NCI-H345 treated with DMSO at 0.1 percent for 48 hours (cell line): ENCODE data around the gene ALS2CL.
"Not testable (repeated sequence)": the region's sequence is repeated elsewhere in the genome, so short reads cannot be mapped to it uniquely, and the experiment has no call there.

Source experiments
- DNase-seq: peaks from one replicate; lab custom pipeline; 2025; ENCODE audit not compliant: unreplicated experiment; lab: John Stamatoyannopoulos, UW

The ALS2CL gene

DNA sequence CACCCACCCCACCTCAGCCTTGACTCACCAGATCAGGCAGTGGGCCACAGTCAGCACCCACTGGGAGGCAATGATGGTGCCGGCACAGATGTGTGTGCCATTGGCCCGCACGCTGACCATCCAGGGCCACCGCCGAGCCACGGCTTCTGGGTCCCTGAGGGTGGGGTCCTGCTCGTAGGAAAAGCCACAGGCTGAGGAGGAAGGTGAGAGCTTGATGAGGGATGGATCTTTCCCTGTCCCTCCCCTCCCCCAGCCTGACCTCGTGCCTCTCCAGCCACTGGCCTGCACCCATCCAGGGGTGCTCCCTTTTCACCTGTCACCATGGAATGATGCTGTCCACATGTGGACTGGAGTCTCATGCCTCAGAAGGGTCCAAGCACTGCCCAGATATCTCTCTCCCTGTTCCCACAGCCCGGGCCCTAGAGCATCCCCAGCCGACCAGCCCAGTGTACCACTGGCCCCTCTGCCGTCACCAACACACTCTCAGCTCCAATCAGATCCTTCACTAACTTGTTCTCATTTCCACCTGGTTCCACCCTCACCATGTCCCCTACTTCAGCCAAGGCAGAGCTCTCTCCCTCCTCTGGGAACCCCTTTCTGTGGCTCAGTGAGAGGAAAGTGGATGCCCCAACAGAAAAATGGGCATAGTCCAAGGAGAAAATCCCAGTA, 22.2 kb upstream of the ALS2CL start:
- no peak for DNase-seq

DNA sequence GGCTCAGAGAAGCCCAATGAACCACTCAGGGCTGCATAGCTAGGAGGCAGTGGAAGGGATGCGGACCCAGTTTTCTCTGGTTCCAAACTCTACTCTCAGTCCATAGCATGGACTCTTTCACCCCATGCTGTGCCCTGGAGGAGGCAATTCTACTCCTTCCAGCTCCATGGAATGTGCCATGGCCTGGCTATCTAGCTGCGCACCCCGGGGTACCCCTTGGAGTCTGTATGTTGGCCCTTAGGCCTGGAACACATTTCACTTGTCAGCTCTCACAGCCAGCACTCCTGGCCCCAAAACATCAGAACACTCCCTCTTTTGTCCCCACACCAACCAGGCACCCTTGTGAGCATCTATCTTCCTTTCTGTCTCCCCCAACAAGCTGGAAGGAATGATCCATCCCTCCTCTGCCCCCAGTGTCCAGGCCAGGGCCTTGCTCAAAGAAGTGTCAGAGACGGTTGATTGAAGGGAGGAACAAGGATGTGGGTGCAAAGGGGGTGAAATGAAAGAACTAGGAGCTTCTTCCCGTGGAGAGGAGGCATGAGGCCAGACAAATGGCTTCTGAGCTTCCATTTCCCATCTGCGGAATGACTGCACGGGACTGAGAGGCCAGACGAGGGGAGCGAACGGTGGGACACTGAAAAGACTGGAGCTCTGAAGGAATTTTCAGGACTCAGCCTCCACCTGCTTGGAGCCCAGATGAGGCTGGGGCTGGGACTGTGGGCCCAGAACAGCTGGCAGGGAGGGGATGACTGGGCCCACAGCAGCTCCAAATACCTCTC, 21.4 kb upstream of the ALS2CL start:
- no peak for DNase-seq

DNA sequence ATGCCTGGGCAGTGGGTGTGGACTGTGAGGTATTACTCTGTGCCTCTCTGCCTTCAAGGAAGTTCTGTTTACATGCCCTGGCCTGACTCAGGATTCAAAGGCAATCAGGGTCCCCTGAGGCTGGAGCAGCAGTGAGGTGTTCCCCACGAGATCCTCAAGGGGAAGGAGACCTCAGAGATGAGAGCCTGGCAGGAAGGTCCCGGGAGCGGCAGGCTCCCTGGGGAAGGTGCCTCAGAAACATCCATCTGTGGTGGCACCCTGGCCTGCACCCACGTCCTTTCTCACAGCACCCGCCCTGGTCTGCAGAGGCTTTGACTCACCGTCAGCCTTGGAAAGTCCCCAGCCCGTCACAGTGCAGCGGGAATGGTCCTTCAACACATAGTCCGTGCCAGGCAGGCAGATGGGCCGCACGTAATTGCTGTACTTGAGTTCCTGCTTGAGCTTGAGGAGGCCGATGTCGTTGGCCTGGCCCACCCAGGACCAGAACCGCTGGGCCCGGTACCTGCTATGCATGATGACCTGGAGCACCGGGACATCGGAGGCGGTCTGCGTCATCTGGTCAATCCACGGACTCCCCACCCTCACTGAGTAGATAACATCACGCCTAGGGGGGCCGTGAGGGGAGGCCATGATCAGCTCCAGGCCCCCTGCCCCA, 20.5 kb upstream of the ALS2CL start:
- no peak for DNase-seq

DNA sequence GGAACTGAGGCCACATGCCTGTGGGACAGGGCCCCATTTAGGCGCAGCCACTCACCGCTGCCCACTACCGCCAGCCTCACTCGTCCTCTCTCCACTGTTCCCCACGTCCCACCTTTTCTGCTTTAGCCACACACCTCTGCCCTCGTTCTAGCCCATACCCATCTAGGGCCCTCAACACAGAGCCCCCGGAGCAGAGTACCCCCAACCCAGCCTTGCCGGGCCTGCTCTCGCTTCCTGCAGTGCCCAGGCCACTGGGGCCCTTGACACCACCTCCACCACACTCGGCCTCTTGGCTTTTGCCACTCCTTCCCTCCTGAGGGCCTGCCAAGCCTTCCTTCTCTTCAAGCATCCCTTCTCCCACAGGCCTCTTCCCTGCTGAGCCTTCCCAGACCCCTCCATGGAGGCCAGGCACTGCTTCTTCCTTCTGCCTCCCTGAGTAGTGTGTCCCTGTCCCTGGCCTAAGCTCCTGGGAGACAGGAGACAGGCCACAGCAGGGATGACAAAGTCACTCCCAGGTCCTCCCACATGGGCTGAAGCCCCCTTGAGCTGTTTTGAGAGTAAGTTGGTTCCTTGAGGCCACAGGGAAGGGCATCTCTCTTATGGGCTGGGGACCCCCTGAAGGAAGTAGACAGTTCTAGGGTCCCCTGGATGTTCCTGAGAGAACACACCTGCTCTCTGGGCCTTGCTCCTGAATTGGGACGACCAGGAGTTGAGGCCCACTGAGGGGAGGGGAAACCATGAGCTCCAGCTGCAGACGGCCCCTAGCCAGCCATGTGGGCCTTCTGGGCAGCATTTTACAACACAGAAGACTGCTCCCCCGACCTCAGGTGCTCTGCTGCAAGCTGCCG, 19.8 kb upstream of the ALS2CL start:
- no peak for DNase-seq

DNA sequence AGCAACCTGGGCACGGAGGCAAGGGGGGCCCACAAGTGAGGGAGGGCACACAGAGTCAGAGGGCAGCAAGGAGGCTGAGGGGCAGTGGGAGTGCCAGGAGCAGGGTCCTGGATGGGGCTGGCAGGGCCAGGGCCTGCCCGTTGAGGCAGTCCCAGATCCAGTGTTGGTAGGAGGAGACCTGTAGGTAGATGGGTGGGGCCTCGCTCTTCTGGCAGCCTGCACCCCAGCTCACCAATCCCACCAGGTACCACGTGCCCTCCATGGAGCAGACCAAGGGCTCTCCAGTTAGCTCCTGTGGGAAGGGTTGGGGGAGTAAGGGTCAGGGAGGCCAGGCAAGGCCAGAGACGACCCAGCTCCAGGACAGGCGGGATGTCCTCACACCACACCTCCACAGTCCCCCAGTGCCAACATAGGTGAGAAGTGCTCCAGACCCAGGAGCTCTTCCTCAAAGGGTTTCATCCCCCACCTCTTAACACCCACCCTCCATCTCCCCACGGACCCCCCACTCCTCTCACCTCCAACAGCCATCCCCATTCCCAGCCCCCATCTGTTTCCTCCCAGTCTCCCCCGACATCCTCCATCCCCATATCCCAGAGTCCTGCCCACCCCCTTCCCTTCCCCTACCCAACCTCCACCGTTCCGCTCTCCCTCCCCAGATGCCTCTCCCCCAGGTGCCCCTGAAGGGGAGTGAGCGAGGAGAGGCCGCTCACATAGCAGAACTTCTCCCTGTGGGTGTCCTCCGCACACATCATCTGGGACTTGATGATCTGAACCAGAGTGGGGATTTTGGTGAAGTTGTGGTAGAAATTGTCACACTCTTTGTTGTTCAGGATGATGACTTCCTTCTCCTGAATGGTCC, 18.9 kb upstream of the ALS2CL start:
- DNase-seq: no peak

DNA sequence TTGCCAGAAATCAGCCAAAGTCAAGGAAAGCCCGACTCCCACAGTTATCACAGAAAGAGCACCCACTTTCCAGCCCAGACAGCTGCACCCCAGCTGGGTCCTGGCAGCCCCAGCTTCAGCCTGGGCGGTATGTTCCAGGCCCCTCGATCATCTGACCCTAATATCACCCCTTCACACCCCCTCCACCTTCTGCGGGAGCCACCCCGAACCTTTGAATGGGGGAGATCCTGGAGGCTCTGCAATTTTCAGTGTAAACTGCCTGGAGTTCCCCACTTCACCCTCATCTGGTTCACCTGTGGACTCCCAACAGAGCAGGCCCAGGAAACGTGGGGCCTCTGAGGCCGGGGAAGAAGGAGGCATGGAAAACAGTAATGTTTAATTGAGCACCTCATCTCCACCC, 18.3 kb upstream of the ALS2CL start:
- no peak for DNase-seq

DNA sequence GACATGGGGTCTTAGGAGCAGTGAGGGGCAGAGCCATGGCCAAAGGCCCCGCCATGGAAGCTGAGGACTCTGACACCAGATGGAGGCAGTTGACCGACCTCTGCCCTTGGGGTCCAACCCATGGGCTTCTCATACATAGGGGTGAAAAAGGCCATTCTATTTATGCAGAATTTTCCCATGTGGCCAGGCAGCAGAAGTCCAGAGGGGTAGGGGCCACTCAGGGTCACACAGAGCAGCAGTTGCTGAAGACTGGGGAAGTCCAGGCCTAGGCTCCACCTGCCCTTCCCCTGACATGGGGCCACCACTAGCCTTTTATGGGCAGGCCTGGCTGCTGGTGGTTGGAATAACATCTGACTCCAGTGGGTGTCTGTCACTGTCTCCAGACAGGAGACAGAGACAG, 17.8 kb upstream of the ALS2CL start:
- DNase-seq: no peak

DNA sequence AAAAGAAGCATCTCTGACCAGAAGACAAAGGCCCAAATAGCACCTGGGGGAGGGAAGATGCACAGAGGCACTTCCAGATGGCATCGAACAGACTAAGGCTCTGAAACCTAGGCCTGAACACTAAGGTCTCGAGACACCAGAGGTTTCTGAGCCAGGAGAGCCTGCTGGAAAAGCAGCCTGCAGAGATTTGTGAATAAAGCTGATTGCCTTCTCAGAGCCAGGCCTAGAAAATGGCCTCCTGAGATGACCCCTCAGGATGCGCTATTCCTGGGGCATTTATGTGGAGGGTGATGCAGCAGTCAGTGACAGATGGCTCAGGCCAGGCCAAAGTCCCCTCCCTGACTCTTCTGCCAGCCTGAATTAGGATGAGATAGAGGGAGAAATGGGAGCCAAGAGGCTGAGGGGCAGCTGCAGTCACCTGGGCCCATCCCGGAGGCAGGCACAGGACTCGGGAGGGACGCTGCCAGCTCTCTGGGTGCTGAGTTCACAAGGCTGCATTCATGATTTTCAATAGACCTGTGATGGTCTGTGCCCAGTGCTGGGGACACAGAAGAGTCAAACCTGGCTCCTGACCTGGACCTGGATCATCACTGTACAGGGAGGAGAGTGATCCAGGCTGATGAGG, 17.3 kb upstream of the ALS2CL start:
- no peak for DNase-seq

DNA sequence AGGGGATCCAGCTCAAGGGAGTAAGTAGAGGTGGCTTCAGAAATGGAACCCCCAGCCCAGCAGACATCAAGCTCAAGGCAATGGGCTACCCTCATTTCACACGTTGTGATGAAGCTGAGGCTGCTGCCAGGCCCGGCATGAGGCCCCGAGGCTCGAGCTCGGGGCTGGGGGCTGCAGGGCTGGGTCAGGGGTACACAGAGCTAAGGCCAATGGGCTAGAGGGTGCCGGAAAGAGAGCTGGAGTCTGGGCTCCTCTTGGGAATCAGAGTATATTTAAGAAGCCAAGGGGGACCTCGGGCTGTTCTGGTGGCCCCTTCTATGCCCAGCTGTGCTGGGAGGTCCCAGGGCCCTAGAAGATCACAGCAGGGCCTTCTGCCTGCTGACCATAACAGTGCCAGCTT, 16.8 kb upstream of the ALS2CL start:
- no peak for DNase-seq

DNA sequence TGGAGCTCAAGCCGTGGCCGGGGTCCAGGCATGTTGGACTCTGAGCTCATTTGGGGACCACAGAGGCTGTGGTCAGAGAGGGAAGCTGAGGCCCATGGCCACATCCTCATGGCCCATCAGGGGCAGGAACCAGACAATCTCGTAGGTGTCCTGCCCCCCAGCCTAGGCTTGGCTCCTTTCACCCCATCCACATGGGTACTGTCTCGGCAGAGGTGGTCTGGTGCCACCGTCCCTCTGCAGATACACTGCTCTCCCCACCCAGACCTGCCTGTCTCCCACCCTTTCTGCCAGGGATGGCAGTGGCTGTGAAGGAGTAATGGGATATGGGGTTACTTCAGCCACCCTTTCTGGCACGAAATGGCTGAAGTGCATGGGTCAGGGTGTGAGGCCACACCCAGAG, 16.2 kb upstream of the ALS2CL start:
- no peak for DNase-seq

DNA sequence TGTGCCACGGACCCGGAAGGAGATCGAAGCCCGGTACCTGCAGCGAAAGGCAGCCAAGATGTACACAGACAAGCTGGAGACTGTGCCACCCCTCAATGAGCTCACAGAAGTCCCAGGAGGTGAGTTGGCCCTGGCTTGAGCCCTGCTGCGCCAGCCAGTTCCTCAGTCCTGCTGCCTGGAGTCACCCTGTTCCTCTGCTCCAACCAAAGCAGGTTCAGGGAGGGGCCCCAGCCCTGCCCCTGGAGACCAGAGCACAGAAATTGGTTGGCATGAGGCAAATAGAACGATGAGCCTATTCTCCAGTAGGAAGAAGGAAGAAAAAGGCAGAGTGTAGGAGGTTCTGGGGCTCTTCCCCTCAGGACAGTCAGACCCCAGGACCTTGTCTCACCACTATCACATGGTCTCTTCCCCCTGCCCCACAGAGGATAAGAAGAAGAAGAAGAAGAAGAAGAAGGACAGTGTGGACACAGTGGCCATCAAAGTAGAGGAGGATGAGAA, 15.7 kb upstream of the ALS2CL start:
- no peak for DNase-seq

DNA sequence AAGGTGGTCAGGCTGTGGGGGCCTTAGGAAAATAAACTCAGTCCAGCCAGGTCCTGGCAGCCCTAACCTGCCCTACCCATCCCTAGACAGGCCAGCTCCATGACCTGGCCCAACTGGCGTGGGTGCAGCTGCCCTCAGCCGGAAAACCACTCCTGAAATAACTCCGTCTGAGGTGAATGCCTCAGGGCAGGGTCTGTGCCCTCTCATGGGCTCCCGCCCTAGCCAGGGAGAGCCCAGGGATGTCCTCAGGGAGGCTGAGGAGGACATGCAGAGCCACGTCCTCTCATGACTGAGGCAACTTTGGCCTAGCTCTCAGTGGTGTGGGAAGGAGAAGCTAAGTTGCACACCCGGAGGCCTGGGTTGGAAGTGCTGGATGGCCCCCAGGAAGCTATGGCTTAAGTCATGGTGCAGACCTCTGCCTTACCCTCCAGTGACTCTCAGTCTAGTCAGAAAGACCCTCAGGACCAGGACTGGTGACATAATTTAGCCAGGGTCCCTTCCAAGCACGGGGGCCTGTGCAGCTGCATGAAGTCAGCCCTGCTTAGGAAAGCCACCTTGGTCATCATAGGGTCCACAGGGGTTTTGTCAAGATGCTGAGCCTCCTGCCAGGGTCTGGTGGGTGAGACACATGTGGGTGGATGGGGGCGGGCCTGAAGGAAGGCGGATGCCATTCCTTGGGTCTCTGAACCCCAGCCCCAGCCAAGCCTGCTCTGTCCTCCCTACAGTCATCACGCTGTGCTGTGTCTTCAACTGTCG, 15.1 kb upstream of the ALS2CL start:
- no peak for DNase-seq

DNA sequence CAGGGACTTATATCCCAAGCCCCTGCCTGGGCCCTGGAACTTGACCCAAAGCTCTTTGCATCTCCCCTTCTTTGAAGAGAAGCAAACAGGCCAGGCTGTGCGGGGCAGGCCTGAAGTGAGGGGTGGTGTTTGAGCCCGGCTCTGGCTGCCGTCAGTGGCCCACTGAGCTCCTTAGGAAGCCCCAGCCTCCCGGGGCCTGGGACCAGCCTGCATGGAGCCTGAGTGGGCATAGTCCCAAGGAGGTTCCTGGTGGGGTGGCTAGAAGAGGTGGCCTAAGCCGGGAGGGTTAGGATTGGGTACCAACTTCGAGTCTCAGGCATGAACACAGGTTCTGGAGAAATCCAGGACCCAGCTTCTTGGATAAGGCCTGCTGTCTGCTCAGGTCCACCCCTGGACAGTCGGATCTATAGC, 14.1 kb upstream of the ALS2CL start:
- no peak for DNase-seq

DNA sequence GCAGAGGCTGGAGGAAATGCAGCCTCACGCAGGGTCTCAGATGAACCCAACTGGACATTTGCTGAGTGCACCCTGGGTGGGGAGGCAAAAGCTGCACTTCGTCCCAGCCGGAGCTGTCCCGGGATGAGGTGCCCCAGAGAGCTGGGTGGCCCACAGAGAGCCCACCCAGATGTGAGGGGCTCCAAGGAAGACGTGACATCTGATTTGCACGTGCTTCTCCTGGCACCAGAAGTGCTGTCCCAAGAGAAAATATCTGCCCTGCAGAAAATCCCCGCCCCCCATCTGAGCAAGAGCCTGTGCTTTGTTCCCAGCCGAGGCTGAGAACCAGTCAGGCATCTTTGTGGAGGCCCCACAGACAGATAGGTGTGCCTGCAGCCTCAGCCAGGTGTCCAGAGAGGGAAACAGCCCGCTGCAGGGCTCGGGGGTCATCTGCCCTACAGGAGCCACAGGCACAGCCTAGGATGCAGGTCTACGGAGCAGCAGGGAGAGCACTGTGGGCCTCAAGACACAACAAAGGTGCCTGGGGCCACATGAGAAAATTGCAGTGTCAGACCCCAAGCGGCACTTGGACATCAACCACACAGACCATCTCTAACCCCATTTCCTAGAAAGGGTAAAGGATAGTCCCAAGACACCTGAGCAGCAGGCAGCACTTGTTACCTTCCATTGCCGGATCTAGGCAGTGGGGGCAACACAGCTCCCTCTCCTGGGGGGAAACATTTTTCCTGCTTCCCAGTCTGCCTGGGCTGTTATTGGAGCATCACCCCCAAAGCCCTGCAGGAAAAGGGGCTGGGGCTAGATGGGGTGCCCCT, 13.5 kb upstream of the ALS2CL start:
- DNase-seq: no peak

DNA sequence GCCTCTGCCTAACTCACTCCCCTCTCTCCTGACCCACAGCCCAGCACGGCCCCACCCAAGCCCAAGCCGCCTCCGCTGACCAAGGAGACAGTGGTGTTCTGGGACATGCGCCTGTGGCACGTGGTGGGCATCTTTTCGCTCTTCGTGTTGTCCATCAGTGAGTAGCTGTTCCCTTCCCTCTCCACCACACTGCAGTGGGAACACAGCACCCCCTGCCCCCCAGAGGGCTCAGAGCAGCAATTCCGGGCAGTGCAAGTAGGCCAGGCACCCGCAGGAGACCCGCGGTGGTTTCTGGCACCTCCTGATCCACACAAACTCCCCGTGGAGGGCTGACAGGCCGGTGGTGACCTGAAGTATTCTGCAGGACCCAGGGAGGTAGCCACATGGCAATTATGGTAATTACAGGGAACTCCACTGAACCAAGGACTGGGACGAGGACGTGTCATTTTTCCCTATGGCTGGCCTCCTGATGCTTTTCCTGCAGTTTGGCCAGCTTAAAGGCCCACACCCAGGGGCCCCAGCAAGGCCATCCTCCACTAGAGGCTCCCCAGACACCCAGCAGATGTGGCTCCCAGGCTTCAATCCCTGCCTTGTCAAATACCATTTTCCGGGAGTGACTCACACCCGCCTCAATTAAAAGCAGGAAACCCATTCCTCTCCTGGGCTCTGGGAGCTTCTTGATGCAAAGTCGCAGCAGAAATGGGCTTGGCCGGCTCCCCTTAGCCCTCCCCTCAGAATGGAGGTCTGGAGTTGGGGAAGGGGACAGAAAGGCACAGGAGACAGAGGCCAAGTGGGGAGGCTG, 12.5 kb upstream of the ALS2CL start:
- DNase-seq: no peak

DNA sequence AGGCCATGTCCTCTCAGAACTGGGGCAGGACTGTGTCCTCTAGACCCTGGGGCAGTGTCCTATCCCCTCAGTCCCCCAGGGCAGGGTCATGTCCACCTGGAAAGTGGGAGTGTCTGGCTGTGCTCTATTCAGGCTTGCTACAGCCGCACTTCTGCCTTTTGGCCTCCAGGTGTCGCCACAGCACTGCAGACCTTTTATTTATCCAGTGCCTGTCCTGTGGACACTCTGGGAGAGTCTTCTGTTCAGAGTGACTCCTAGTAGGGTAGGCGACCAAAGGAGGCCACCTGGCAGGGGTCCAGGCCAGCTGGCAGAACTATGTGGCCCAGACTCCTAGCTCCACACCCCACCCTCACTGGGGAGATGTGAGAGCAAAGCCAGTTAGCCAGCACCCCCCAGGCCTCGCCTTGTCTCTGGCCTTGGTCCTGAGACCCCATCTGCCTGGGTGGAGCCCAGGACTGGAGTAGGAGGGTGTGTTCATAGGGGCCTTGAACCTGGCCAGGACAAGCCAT, 11.6 kb upstream of the ALS2CL start:
- peak; percentile 23 for DNase-seq

DNA sequence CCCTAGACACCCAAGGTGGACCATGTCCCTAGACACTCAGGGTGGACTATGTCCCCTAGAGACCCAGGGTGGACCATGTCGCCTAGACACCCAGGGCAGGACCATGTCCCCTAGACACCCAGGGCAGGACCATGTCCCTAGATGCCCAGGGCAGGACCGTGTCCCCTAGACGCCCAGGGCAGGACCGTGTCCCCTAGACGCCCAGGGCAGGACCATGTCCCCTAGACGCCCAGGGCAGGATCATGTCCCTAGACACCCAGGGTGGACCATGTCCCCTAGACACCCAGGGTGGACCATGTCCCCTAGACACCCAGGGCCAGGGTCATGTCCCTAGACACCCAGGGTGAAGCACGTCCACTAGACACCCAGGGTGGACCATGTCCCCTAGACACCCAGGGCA, 10.9 kb upstream of the ALS2CL start:
- DNase-seq: not testable (repeated sequence)
